NB4 (cell line): ENCODE measurements around the gene SLBP.

Experiments
- DNase-seq: peaks from one replicate; pipeline ENCODE4 v3.0.0; 2010; ENCODE audit warnings: low read depth
- H3K4me3 ChIP-seq: one replicate; pipeline ENCODE4 v1.5.1; 2011; ENCODE audit warnings: mild to moderate bottlenecking, low read depth, low read length, moderate library complexity
- CTCF ChIP-seq: IDR thresholded peaks from one replicate; pipeline ENCODE4 v1.5.1; 2012; ENCODE audit warnings: low read depth, low read length
- MYC ChIP-seq: IDR thresholded peaks from 2 replicates; pipeline ENCODE4 v1.6.1; 2011; ENCODE audit warnings: low read depth, low read length
- POLR2A ChIP-seq: IDR thresholded peaks from 2 replicates; pipeline ENCODE4 v1.6.1; 2011; ENCODE audit warnings: mild to moderate bottlenecking; ENCODE audit not compliant: insufficient read length; ENCODE audit errors: extremely low read depth
- TF ChIP-seq, protein P1 (sequence below): IDR thresholded peaks from 2 replicates; pipeline ENCODE4 v1.6.1; 2011; ENCODE audit warnings: low read depth, low read length

Gene SLBP

GRCh38 chr4:1746919-1747602, 34.9 kb upstream of the SLBP start:
- no peak for TF ChIP-seq CTCF
- TF ChIP-seq MYC, result no peak
- no peak for TF ChIP-seq POLR2A
- TF ChIP-seq, protein P1, sequence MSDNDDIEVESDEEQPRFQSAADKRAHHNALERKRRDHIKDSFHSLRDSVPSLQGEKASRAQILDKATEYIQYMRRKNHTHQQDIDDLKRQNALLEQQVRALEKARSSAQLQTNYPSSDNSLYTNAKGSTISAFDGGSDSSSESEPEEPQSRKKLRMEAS, result no peak
- DNase-seq, result no peak
- H3K4me3 ChIP-seq, result no peak overlapping the region

GRCh38 chr4:1746265-1746691, 34.2 kb upstream of the SLBP start:
- TF ChIP-seq, protein P1, result no peak
- peak; percentile 92 for TF ChIP-seq CTCF
- no peak for TF ChIP-seq POLR2A
- TF ChIP-seq MYC, result peak; percentile 32; the same call in 1 of the 2 replicates
- peak; percentile 88 for DNase-seq
- no peak overlapping the region for H3K4me3 ChIP-seq

GRCh38 chr4:1745697-1746096, 33.6 kb upstream of the SLBP start:
- no peak overlapping the region for H3K4me3 ChIP-seq
- DNase-seq, result no peak
- TF ChIP-seq CTCF (no peak), MYC (no peak), POLR2A (no peak)

GRCh38 chr4:1745165-1745564, 33.0 kb upstream of the SLBP start:
- H3K4me3 ChIP-seq, result no peak overlapping the region
- TF ChIP-seq POLR2A (no peak), CTCF (no peak), MYC (no peak)
- TF ChIP-seq, protein P1, result no peak
- DNase-seq, result no peak

DNA sequence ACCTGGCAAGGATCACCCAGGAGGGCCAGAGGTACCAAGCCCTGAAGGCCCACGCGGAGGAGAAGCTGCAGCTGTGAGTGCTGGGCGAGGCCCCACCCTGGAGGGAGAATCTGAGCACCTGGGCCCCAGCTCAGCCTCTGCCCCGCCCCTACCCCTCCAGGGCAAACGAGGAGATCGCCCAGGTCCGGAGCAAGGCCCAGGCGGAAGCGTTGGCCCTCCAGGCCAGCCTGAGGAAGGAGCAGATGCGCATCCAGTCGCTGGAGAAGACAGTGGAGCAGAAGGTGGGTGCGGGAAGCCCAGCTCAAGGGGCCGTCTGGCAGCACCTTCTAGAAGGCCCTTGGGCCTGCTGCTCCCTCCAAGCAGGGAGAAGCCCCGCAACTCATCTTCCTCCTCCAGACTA, 32.4 kb upstream of the SLBP start:
- no peak overlapping the region for H3K4me3 ChIP-seq
- no peak for TF ChIP-seq MYC
- TF ChIP-seq, protein P1, result no peak
- no peak for DNase-seq

GRCh38 chr4:1743975-1744374, 31.9 kb upstream of the SLBP start:
- TF ChIP-seq, protein P1, result no peak
- TF ChIP-seq MYC, result no peak
- no peak for TF ChIP-seq CTCF
- TF ChIP-seq POLR2A, result no peak
- no peak for DNase-seq
- no peak overlapping the region for H3K4me3 ChIP-seq
